T-cell (primary cell): ENCODE data around the gene CD160. TPM values are rescaled to one million over a fixed set of nuclear protein-coding genes. Genes with fewer than 3 reads are reported as not detected.
"Not testable (repeated sequence)": the region's sequence is repeated elsewhere in the genome, so short reads cannot be mapped to it uniquely, and the experiment has no call there.

Experiments
- ATAC-seq, 4 experiments: fragments of 200-7000 bp in 3 of 4; fragments of 150-1000 bp in 1 of 4; cut with Tn5 transposase; replicated peaks in 1 of 4; 1 replicate in 3 of 4; 2 replicates in 1 of 4; pipeline ENCODE4 v1.10.0; 2021; ENCODE audit warnings: moderate library complexity in 3 of 4, mild to moderate bottlenecking in 2 of 4, moderate number of reproducible peaks in 1 of 4
- CTCF ChIA-PET, 2 donors: fragments of 300-600 bp; sonication (Branson Sonifier 250); formaldehyde crosslinking; loops; one replicate each; lab custom pipeline; 2022; ENCODE audit warnings: antibody characterized with exemption in 2 of 2; lab: Charles Lee
- POLR2A ChIA-PET, 2 donors: fragments of 300-600 bp; sonication (Branson Sonifier 250); formaldehyde crosslinking; loops; one replicate each; lab custom pipeline; 2022; ENCODE audit warnings: antibody characterized with exemption in 2 of 2; lab: Charles Lee
- DNase-seq, 35 experiments: peaks; one replicate each; pipeline versions ENCODE4 v3.0.0 to v3.0.0-alpha.2; 2013 to 2023
- H3K27ac ChIP-seq: one replicate; pipeline ENCODE4 v1.5.1; 2013; ENCODE audit warnings: low read length
- H3K27me3 ChIP-seq, 2 experiments: replicated peaks in 1 of 2; 1 replicate in 1 of 2; 2 replicates in 1 of 2; pipeline versions ENCODE4 v1.6.1 to v1.7.0; 2013; ENCODE audit warnings: low read length in 1 of 2, mixed read lengths in 1 of 2; ENCODE audit not compliant: control insufficient read depth in 2 of 2, insufficient read depth in 2 of 2; ENCODE audit errors: extremely low read depth in 1 of 2
- H3K36me3 ChIP-seq, 2 donors: 1 replicate in 1 of 2; 2 replicates in 1 of 2; pipeline versions ENCODE4 v1.6.1 to v1.7.0; 2013; ENCODE audit warnings: low read length in 1 of 2; ENCODE audit not compliant: control insufficient read depth in 2 of 2, insufficient read depth in 1 of 2; ENCODE audit errors: extremely low read depth in 1 of 2
- H3K4me1 ChIP-seq, 2 experiments: 1 replicate in 1 of 2; 2 replicates in 1 of 2; pipeline versions ENCODE4 v1.6.1 to v1.7.0; 2013; ENCODE audit warnings: low read length in 2 of 2, mixed read lengths in 1 of 2; ENCODE audit not compliant: insufficient read depth in 2 of 2, control insufficient read depth in 1 of 2; ENCODE audit errors: extremely low read depth in 1 of 2
- H3K4me3 ChIP-seq, 2 donors: 1 replicate in 1 of 2; 2 replicates in 1 of 2; pipeline versions ENCODE4 v1.5.1 to v1.7.0; 2013; ENCODE audit warnings: mild to moderate bottlenecking in 2 of 2, low read length in 1 of 2, moderate library complexity in 1 of 2; ENCODE audit not compliant: control insufficient read depth in 1 of 2; ENCODE audit errors: extremely low read depth in 1 of 2
- H3K9me3 ChIP-seq: 2 replicates; pipeline ENCODE4 v1.7.0; 2013
- H3K27ac Mint-ChIP-seq, 2 donors: one replicate each; pipeline ENCODE4 v1.8.0; 2020 to 2021; ENCODE audit warnings: mild to moderate bottlenecking in 2 of 2, mixed read lengths in 2 of 2
- H3K27me3 Mint-ChIP-seq, 2 donors: one replicate each; pipeline ENCODE4 v1.8.0; 2021 to 2022; ENCODE audit warnings: mixed read lengths in 2 of 2
- H3K36me3 Mint-ChIP-seq: one replicate; pipeline ENCODE4 v1.8.0; 2021; ENCODE audit warnings: mixed read lengths
- H3K4me1 Mint-ChIP-seq, 3 donors: one replicate each; pipeline ENCODE4 v1.8.0; 2020 to 2022; ENCODE audit warnings: mixed read lengths in 3 of 3, mild to moderate bottlenecking in 1 of 3
- H3K4me3 Mint-ChIP-seq, 3 donors: one replicate each; pipeline ENCODE4 v1.8.0; 2020 to 2022; ENCODE audit warnings: mild to moderate bottlenecking in 3 of 3, mixed read lengths in 3 of 3, moderate library complexity in 3 of 3
- H3K9me3 Mint-ChIP-seq, 3 donors: one replicate each; pipeline ENCODE4 v1.8.0; 2020 to 2022; ENCODE audit warnings: mixed read lengths in 3 of 3
- WGBS: methylation state at CpG from one replicate; pipeline ENCODE4 v1.1.5; 2013; ENCODE audit warnings: missing lambda C conversion rate; ENCODE audit not compliant: insufficient coverage; 5-methylcytosine and 5-hydroxymethylcytosine counted together
- total RNA-seq, 35 experiments: library from RNA in 6 of 35; stranded (reverse) in 6 of 35; fragments of 120-200 nt in 1 of 35; gene quantifications; one replicate each; pipeline versions ENCODE4 v1.2.1 to v1.2.4 and lab custom pipeline; 2013 to 2026

The CD160 gene
- 1 to 10 TPM in 3 of 5 donors, under 1 TPM in 2; 0.53 to 9.1 (median 1.7) TPM for total RNA-seq
- 12.6 TPM for total RNA-seq (2013)
- total RNA-seq (lab: John Stamatoyannopoulos, UW), result 0.05 to 10.5 (median 1.8) reads per million in 29 experiments

GRCh38 chr1:145719230-145720079, at the start of gene CD160:
CD160 (plus strand) TSS chr1:145719499; CDS start chr1:145728328, 8,829 bp downstream.
- H3K27ac ChIP-seq, result no peak within 1 kb of the TSS
- H3K9me3 ChIP-seq, result no peaks in the 10 kb centered on the region
- WGBS, result 69% methylated on average over 5 of the region's 12 CpGs
- Mint-ChIP-seq H3K27me3 (peaks cover 12 to 18% of the 10 kb centered on the region in 2 donors), H3K36me3 (no peaks in the 10 kb centered on the region), H3K27ac (no peak within 1 kb of the TSS), H3K4me1 (peaks cover 10 to 30% (median 25%) of the 10 kb centered on the region in 3 donors), H3K4me3 (peak within 1 kb of the TSS; percentile 21 to 75 (median 60)), H3K9me3 (no peaks in the 10 kb centered on the region)
- H3K4me1 ChIP-seq, result peaks cover 0 to 56% of the 10 kb centered on the region in 2 experiments
- no peaks in the 10 kb centered on the region for H3K36me3 ChIP-seq
- ChIA-PET POLR2A (no interaction called here), CTCF (interaction anchor here in 1 of 2 donors (1.0 kb wide), 1 partner anchor 18 kb away, joined by 3 read pairs; no protein-coding TSS in a partner anchor)
- DNase-seq (peak in 1 of 35 experiments; percentile 40), ATAC-seq (no peak)
- peaks cover 0 to 16% of the 10 kb centered on the region in 2 experiments for H3K27me3 ChIP-seq
- H3K4me3 ChIP-seq, result peak within 1 kb of the TSS in 1 of 2 donors; percentile 47

DNA sequence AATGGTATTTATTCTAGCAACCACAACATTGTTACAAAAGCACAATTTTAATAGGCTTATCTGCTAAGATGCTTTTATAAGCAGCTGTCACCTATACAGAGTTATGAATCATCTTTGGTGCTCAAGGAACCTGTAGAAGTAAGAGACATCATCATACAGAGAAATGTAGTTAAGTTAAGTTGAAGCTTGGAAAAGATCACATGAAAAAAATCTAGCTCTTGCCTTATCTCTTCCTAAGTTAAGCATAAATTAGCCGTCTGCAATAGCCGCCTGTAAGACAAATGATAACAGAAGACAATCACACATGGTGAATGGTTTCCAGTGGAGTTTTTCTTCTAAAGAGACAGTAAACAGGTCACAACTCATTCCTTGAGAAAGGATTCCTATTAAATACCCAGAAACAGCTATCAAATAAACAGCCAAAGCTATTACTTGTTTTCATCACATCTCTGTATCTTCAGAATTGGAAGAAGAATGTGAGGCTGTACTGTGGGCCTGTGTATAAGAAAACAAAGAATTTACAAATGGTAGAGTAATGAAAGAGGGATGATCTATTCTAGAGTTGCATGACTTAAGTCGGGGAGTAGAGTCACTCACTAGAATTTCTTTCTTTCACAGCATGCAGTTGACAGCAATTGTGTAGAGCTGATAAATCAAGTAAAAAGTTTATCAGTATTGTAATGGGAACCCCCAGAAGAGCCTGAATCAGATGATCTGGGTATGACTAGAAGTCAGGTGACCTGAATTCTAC, 48.1 kb upstream of the CD160 start:
- ATAC-seq, H3K36me3 ChIP-seq, H3K27ac ChIP-seq, H3K4me3 ChIP-seq, DNase-seq, CTCF ChIA-PET, POLR2A ChIA-PET, H3K9me3 Mint-ChIP-seq, H3K27me3 Mint-ChIP-seq, H3K27me3 ChIP-seq, H3K9me3 ChIP-seq, H3K4me3 Mint-ChIP-seq, H3K27ac Mint-ChIP-seq, H3K4me1 ChIP-seq: not testable (repeated sequence)
- Mint-ChIP-seq H3K36me3 (peaks cover 16% of the 10 kb centered on the region), H3K4me1 (peaks cover 9 to 13% (median 10%) of the 10 kb centered on the region in 3 donors)
- WGBS, result no CpG with 5 or more reads among the region's 3 CpGs

DNA sequence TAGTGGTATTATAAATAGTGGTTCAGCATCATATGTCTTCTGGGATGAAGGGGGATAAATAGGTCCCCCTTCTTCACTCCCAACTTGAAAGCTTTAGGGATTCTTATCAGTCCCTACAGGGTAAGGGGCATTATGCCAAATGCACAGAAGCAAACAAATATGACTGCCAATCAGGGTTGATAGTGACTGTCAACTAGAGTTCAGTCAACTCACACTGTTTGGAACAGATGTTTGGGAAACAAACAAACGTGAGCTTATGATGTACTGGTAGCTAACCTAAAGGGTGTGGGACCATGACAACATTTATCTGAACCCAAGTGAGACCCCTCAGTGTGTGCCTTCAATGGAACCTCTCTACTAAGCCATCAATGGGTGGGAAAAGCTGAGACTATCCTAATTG, 46.1 kb upstream of the CD160 start:
- H3K4me1 Mint-ChIP-seq, result peaks cover 9 to 12% (median 10%) of the 10 kb centered on the region in 3 donors
- H3K4me3 ChIP-seq, ATAC-seq, H3K36me3 ChIP-seq, H3K9me3 ChIP-seq, H3K27ac Mint-ChIP-seq, CTCF ChIA-PET, POLR2A ChIA-PET, H3K27ac ChIP-seq, H3K9me3 Mint-ChIP-seq, DNase-seq, H3K4me1 ChIP-seq, H3K4me3 Mint-ChIP-seq, H3K27me3 ChIP-seq, H3K27me3 Mint-ChIP-seq: not testable (repeated sequence)
- no CpG with 5 or more reads among the region's 1 CpG for WGBS
- peaks cover 11% of the 10 kb centered on the region for H3K36me3 Mint-ChIP-seq

DNA sequence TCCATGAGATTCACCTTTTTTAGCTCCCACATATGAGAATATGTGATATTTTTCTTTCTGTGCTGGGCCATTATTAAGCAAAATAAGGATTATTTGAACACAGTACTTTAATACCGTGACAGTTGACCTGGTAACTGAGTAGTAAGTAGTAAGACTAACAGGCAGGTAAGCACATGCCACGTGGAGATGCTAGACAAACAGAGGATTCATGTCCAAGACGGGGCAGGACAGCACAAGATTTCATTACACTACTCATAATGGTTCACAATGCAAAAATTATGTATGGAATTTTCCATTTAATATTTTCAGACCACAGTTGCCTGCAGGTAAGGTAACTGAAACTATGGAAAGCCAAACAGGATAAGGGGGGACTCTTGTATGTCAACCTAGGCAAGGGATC, 34.4 kb upstream of the CD160 start:
- H3K4me3 Mint-ChIP-seq, H3K27me3 ChIP-seq, H3K36me3 ChIP-seq, ATAC-seq, POLR2A ChIA-PET, H3K9me3 ChIP-seq, DNase-seq, H3K27me3 Mint-ChIP-seq, H3K9me3 Mint-ChIP-seq, H3K27ac Mint-ChIP-seq, H3K36me3 Mint-ChIP-seq, CTCF ChIA-PET, H3K27ac ChIP-seq, H3K4me3 ChIP-seq: not testable (repeated sequence)
- peaks cover 5 to 20% of the 10 kb centered on the region in 2 experiments for H3K4me1 ChIP-seq
- peaks cover 13 to 17% (median 15%) of the 10 kb centered on the region in 3 donors for H3K4me1 Mint-ChIP-seq
- WGBS, result no CpG with 5 or more reads among the region's 3 CpGs

DNA sequence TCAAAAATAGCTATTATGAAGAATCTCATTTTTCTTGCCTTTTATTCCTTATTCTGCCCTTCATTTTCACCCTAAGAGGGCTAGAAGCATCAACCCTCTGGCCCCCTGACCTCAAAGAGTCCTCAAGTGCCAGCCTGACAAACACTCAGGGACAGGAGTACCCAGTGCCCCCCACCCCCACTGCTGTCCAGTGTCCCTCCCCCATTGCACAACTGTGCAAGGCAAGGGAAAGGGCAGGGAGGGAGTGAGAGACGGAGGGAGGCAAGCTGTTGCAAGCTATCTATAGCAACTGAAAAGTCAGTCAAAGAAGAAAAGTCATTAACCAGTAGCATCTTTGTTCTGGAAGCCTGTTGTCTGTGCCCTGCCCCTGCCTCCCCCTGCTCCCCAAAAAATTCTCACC, 33.2 kb upstream of the CD160 start:
- ATAC-seq, CTCF ChIA-PET, H3K4me3 Mint-ChIP-seq, H3K9me3 ChIP-seq, H3K27ac Mint-ChIP-seq, H3K9me3 Mint-ChIP-seq, H3K27me3 ChIP-seq, H3K27ac ChIP-seq, DNase-seq, H3K4me3 ChIP-seq, H3K36me3 Mint-ChIP-seq, H3K27me3 Mint-ChIP-seq, POLR2A ChIA-PET, H3K36me3 ChIP-seq: not testable (repeated sequence)
- no CpG with 5 or more reads among the region's 1 CpG for WGBS
- H3K4me1 ChIP-seq, result peaks cover 9 to 29% of the 10 kb centered on the region in 2 experiments
- peaks cover 25 to 29% (median 27%) of the 10 kb centered on the region in 3 donors for H3K4me1 Mint-ChIP-seq

GRCh38 chr1:145688328-145688727, 31.0 kb upstream of the CD160 start:
- peak overlapping the region; percentile 21 to 74 for H3K27ac Mint-ChIP-seq
- H3K36me3 ChIP-seq, result no peaks in the 10 kb centered on the region
- POLR2A ChIA-PET, result no interaction called here
- no peaks in the 10 kb centered on the region for H3K9me3 ChIP-seq
- peak overlapping the region in 1 of 3 donors; percentile 28 for H3K4me3 Mint-ChIP-seq
- CTCF ChIA-PET, result interaction anchor here in 1 of 2 donors (1.0 kb wide), 1 partner anchor 32 kb away, joined by 3 read pairs; no protein-coding TSS in a partner anchor
- 100% methylated on average over 2 of the region's 4 CpGs for WGBS
- no peak for DNase-seq
- peaks cover 9 to 37% of the 10 kb centered on the region in 2 experiments for H3K4me1 ChIP-seq
- no peak overlapping the region for H3K4me3 ChIP-seq
- H3K27ac ChIP-seq, result peak overlapping the region; percentile 62
- no peaks in the 10 kb centered on the region for H3K27me3 ChIP-seq
- H3K27me3 Mint-ChIP-seq, result no peaks in the 10 kb centered on the region
- no peaks in the 10 kb centered on the region for H3K36me3 Mint-ChIP-seq
- no peaks in the 10 kb centered on the region for H3K9me3 Mint-ChIP-seq
- no peak for ATAC-seq
- peaks cover 27 to 39% (median 31%) of the 10 kb centered on the region in 3 donors for H3K4me1 Mint-ChIP-seq
